H1 (cell line): ENCODE data around the gene TNS3. TPM values are rescaled to one million over a fixed set of nuclear protein-coding genes. Genes with fewer than 3 reads are reported as not detected.

Experiments
- CTCF ChIA-PET: fragments of 300-600 bp; sonication (Branson Sonifier 250); formaldehyde crosslinking; loops from one replicate; lab custom pipeline; 2021; ENCODE audit not compliant: partially characterized antibody; lab: Charles Lee
- POLR2A ChIA-PET: fragments of 300-600 bp; sonication (Branson Sonifier 250); formaldehyde crosslinking; loops from one replicate; lab custom pipeline; 2021; ENCODE audit warnings: inconsistent platforms; ENCODE audit not compliant: partially characterized antibody; lab: Charles Lee
- DNase-seq, 2 experiments: peaks; one replicate each; pipeline versions ENCODE4 v3.0.0 to v3.0.0-alpha.2; 2010 to 2022; ENCODE audit warnings: low spot score in 2 of 2, low read depth in 1 of 2, mixed read lengths in 1 of 2
- FAIRE-seq: peaks from 2 replicates; lab custom pipeline; 2011; peaks lifted over from hg19 to GRCh38; lab: Jason Lieb, UNC
- H2AFZ ChIP-seq: 2 replicates; pipeline ENCODE4 v1.8.1; 2012; ENCODE audit warnings: low read length, inconsistent platforms
- H2AK5ac ChIP-seq: 2 replicates; pipeline ENCODE4 v1.6.1; 2013; ENCODE audit warnings: low read depth, low read length
- H2BK120ac ChIP-seq: replicated peaks from 2 replicates; pipeline ENCODE3; 2013; ENCODE audit warnings: low read depth, low read length, inconsistent platforms
- H2BK12ac ChIP-seq: 2 replicates; pipeline ENCODE4 v1.6.1; 2013; ENCODE audit warnings: low read depth, low read length
- H2BK15ac ChIP-seq: 2 replicates; pipeline ENCODE4 v1.6.1; 2013; ENCODE audit warnings: low read length
- H2BK20ac ChIP-seq: 2 replicates; pipeline ENCODE4 v1.6.1; 2013; ENCODE audit warnings: low read length
- H2BK5ac ChIP-seq: 2 replicates; pipeline ENCODE4 v1.6.1; 2013; ENCODE audit warnings: low read depth, low read length
- H3K14ac ChIP-seq: 2 replicates; pipeline ENCODE4 v1.6.1; 2013; ENCODE audit warnings: inconsistent platforms; ENCODE audit not compliant: insufficient read length
- H3K18ac ChIP-seq: 2 replicates; pipeline ENCODE4 v1.6.1; 2013; ENCODE audit warnings: low read length; ENCODE audit errors: extremely low read depth
- H3K23ac ChIP-seq: 2 replicates; pipeline ENCODE4 v1.6.1; 2013; ENCODE audit warnings: inconsistent platforms; ENCODE audit not compliant: insufficient read length
- H3K23me2 ChIP-seq: 2 replicates; pipeline ENCODE4 v1.6.1; 2013; ENCODE audit warnings: low read depth, low read length
- H3K27ac ChIP-seq: 2 replicates; pipeline ENCODE4 v1.6.1; 2011; ENCODE audit warnings: low read depth, low read length, inconsistent platforms
- H3K27me3 ChIP-seq, 4 experiments: replicated peaks in 1 of 4; 1 replicate in 1 of 4; 2 replicates in 3 of 4; pipeline versions ENCODE4 v1.6.1 to v1.8.1; 2011 to 2013; ENCODE audit warnings: low read length in 3 of 4, mild to moderate bottlenecking in 3 of 4, inconsistent platforms in 2 of 4, mixed read lengths in 2 of 4, moderate library complexity in 1 of 4; ENCODE audit not compliant: control insufficient read depth in 3 of 4, insufficient read depth in 3 of 4; ENCODE audit errors: extremely low read depth in 1 of 4
- H3K36me3 ChIP-seq, 4 experiments: 2 replicates each; pipeline versions ENCODE4 v1.6.1 to v1.8.1; 2011 to 2013; ENCODE audit warnings: mild to moderate bottlenecking in 4 of 4, low read length in 3 of 4, moderate library complexity in 2 of 4, control low read depth in 1 of 4, inconsistent platforms in 1 of 4; ENCODE audit not compliant: insufficient read depth in 4 of 4, control insufficient read depth in 2 of 4
- H3K4ac ChIP-seq: replicated peaks from 2 replicates; pipeline ENCODE3; 2013; ENCODE audit warnings: low read length, low read depth, mixed read lengths, inconsistent platforms; ENCODE audit not compliant: insufficient read length
- H3K4me1 ChIP-seq, 4 experiments: replicated peaks in 1 of 4; 1 replicate in 1 of 4; 2 replicates in 3 of 4; pipeline versions ENCODE4 v1.6.1 to v1.8.1; 2011 to 2013; ENCODE audit warnings: low read length in 3 of 4, inconsistent platforms in 2 of 4, mixed read lengths in 1 of 4; ENCODE audit not compliant: insufficient read depth in 4 of 4, control insufficient read depth in 3 of 4
- H3K4me2 ChIP-seq, 2 experiments: 2 replicates each; pipeline versions ENCODE4 v1.6.1 to v1.8.1; 2011 to 2013; ENCODE audit warnings: low read depth in 2 of 2, low read length in 2 of 2, control low read depth in 1 of 2, inconsistent platforms in 1 of 2, mild to moderate bottlenecking in 1 of 2; ENCODE audit not compliant: insufficient read depth in 1 of 2
- H3K4me3 ChIP-seq, 4 experiments: fragments of 200-600, 300-600 bp in 1 of 4; sonication (generic), shearing (Covaris generic), sonication (Bioruptor Twin) in 1 of 4; 2 replicates each; pipeline versions ENCODE4 v1.5.1 to v1.8.1; 2011 to 2016; ENCODE audit warnings: low read length in 4 of 4, low read depth in 3 of 4, control low read depth in 2 of 4, inconsistent platforms in 2 of 4, mild to moderate bottlenecking in 2 of 4, mixed read lengths in 1 of 4, moderate library complexity in 1 of 4; ENCODE audit not compliant: insufficient read depth in 2 of 4; ENCODE audit errors: extremely low read depth in 1 of 4
- H3K56ac ChIP-seq: replicated peaks from 2 replicates; pipeline ENCODE3; 2013; ENCODE audit warnings: low read depth, mild to moderate bottlenecking, mixed read lengths, low read length, inconsistent platforms; ENCODE audit not compliant: insufficient read length
- H3K79me1 ChIP-seq: 2 replicates; pipeline ENCODE4 v1.6.1; 2013; ENCODE audit warnings: low read depth, low read length, control low read depth
- H3K79me2 ChIP-seq, 2 experiments: 2 replicates each; pipeline versions ENCODE4 v1.6.1 to v1.8.1; 2012 to 2013; ENCODE audit warnings: low read length in 2 of 2, mild to moderate bottlenecking in 2 of 2, inconsistent platforms in 1 of 2; ENCODE audit not compliant: insufficient read depth in 2 of 2, control insufficient read depth in 1 of 2
- H3K9ac ChIP-seq, 4 experiments: replicated peaks in 1 of 4; 1 replicate in 1 of 4; 2 replicates in 3 of 4; pipeline versions ENCODE4 v1.6.1 to v1.8.1; 2011 to 2013; ENCODE audit warnings: low read depth in 3 of 4, low read length in 3 of 4, control low read depth in 2 of 4, mild to moderate bottlenecking in 2 of 4, moderate library complexity in 2 of 4, inconsistent platforms in 1 of 4; ENCODE audit errors: extremely low read depth in 1 of 4
- H3K9me3 ChIP-seq, 2 experiments: 2 replicates each; pipeline versions ENCODE4 v1.6.1 to v1.8.1; 2012 to 2013; ENCODE audit warnings: mild to moderate bottlenecking in 2 of 2, moderate library complexity in 2 of 2, control low read depth in 1 of 2, inconsistent platforms in 1 of 2, low read depth in 1 of 2, low read length in 1 of 2, mixed read lengths in 1 of 2; ENCODE audit not compliant: insufficient read depth in 2 of 2
- H4K20me1 ChIP-seq, 2 experiments: replicated peaks in 1 of 2; 2 replicates each; pipeline versions ENCODE3 to v1.8.1; 2011 to 2013; ENCODE audit warnings: inconsistent platforms in 2 of 2, low read length in 2 of 2, mild to moderate bottlenecking in 1 of 2; ENCODE audit not compliant: insufficient read depth in 2 of 2, control insufficient read depth in 1 of 2
- H4K5ac ChIP-seq: 2 replicates; pipeline ENCODE4 v1.6.1; 2013; ENCODE audit warnings: low read length, low read depth, mixed read lengths, inconsistent platforms; ENCODE audit not compliant: insufficient read length
- H4K8ac ChIP-seq: 2 replicates; pipeline ENCODE4 v1.8.0; 2013; ENCODE audit warnings: mild to moderate bottlenecking, moderate library complexity, low read length, inconsistent platforms; ENCODE audit not compliant: insufficient read depth; ENCODE audit errors: extremely low read depth
- H4K91ac ChIP-seq: replicated peaks from 2 replicates; pipeline ENCODE3; 2013; ENCODE audit warnings: low read length, mixed read lengths, inconsistent platforms; ENCODE audit not compliant: insufficient read length
- CREB1 ChIP-seq: IDR thresholded peaks from 2 replicates; pipeline ENCODE4 v1.6.1; 2012; ENCODE audit warnings: inconsistent platforms
- CTBP2 ChIP-seq: IDR thresholded peaks from 2 replicates; pipeline ENCODE4 v1.7.0; 2011; ENCODE audit warnings: borderline replicate concordance, mild to moderate bottlenecking, moderate library complexity, mixed read lengths, low read length; ENCODE audit not compliant: insufficient read depth, insufficient read length
- E2F6 ChIP-seq: IDR thresholded peaks from 2 replicates; pipeline ENCODE4 v1.6.1; 2012; ENCODE audit warnings: inconsistent platforms
- EGR1 ChIP-seq: IDR thresholded peaks from 2 replicates; pipeline ENCODE4 v1.6.1; 2011; ENCODE audit warnings: low read depth, low read length, borderline replicate concordance
- JUN ChIP-seq: IDR thresholded peaks from 2 replicates; pipeline ENCODE4 v1.6.1; 2011; ENCODE audit warnings: low read depth, mild to moderate bottlenecking, improper control_type of control experiment, low read length
- KDM5A ChIP-seq: fragments of 200-600 bp; IDR thresholded peaks from 2 replicates; pipeline ENCODE4 v1.7.1; 2012; ENCODE audit warnings: mild to moderate bottlenecking, low read length, inconsistent platforms, mixed read lengths
- MAFK ChIP-seq: IDR thresholded peaks from 2 replicates; pipeline ENCODE4 v1.6.1; 2012; ENCODE audit warnings: low read depth, mild to moderate bottlenecking, improper control_type of control experiment, low read length
- SIN3A ChIP-seq, 2 experiments: IDR thresholded peaks in 1 of 2; conservative IDR thresholded peaks in 1 of 2; 2 replicates each; pipeline ENCODE4 v1.6.1; 2011 to 2012; ENCODE audit warnings: low read length in 2 of 2, improper control_type of control experiment in 1 of 2, low read depth in 1 of 2, mild to moderate bottlenecking in 1 of 2
- SUZ12 ChIP-seq: fragments of 200-600 bp; sonication (generic); IDR thresholded peaks from 2 replicates; pipeline ENCODE4 v1.6.1; 2012; ENCODE audit warnings: mild to moderate bottlenecking, inconsistent platforms, low read length, moderate library complexity, mixed read lengths
- TAF7 ChIP-seq: optimal IDR thresholded peaks from 2 replicates; pipeline ENCODE3; 2011; ENCODE audit warnings: low read depth, mild to moderate bottlenecking, inconsistent platforms, low read length, moderate library complexity, borderline replicate concordance
- USF2 ChIP-seq: IDR thresholded peaks from 2 replicates; pipeline ENCODE4 v1.6.1; 2011; ENCODE audit warnings: low read length, improper control_type of control experiment
- WGBS, 2 experiments: shearing (Covaris generic) in 1 of 2; methylation state at CpG; one replicate each; pipeline versions ENCODE4 v1.1.6 to v1.1.7; 2013 to 2015; ENCODE audit warnings: low lambda C conversion rate in 2 of 2, mixed read lengths in 2 of 2, inconsistent platforms in 1 of 2, low coverage in 1 of 2, missing lambda C conversion rate in 1 of 2; ENCODE audit not compliant: insufficient replicate concordance in 2 of 2, insufficient coverage in 1 of 2, insufficient read length in 1 of 2; ENCODE audit errors: extremely low coverage in 1 of 2, missing lambda C conversion rate in 1 of 2; 5-methylcytosine and 5-hydroxymethylcytosine counted together
- polyA plus RNA-seq, 7 experiments: library from polyadenylated mRNA; depleted of rRNA in 3 of 7; stranded (reverse) in 5 of 7; unstranded in 2 of 7; fragments of >200 nt in 5 of 7; fragments of 200-250 nt in 2 of 7; gene quantifications; 1 replicate in 5 of 7; 2 replicates in 1 of 7; 4 replicates in 1 of 7; pipeline versions ENCODE4 v1.2.1 to v1.2.3, GENCODE V29; 2011 to 2013; ENCODE audit warnings: missing spikeins in 2 of 7, mixed read lengths in 2 of 7
- total RNA-seq: library from RNA; stranded (reverse); fragmentation: NEBNext Ultra II Directional; extraction: Animal tissue kit (Norgen Biotek cat#: 25700); gene quantifications from 2 replicates; pipeline ENCODE4 v1.2.1, GENCODE V29; 2021

TNS3 gene
- total and polyA plus RNA-seq, 2 of the 8 experiments (the other 6 are each of a cell fraction or from before 2014, with no cell fraction given), result 11.9 to 24.2 TPM

GRCh38 chr7:47420122-47420780 is 161.7 kb downstream of the TNS3 start:
- H3K56ac ChIP-seq, result no peak overlapping the region
- TF ChIP-seq USF2 (no peak), JUN (no peak), SIN3A (conservative IDR thresholded peaks at IDR 0.05 in 1 of 2, IDR thresholded peaks at IDR 0.05 in 1 of 2; ENCODE audit: low read depth in 1 of 2, low read length in 2 of 2) (no peak), SUZ12 (no peak), EGR1 (no peak), KDM5A (no peak), CREB1 (no peak), E2F6 (no peak), MAFK (no peak), CTBP2 (no peak), TAF7 (no peak)

More at GRCh38 chr7:47420122-47420780, 161.7 kb downstream of the TNS3 start:
- Histone ChIP-seq H3K27ac (no peak overlapping the region), H3K23ac (no peak overlapping the region), H2BK15ac (no peak overlapping the region), H3K23me2 (no peaks in the 10 kb centered on the region), H3K27me3 (no peaks in the 10 kb centered on the region), H3K4ac (no peak overlapping the region), H3K9ac (no peak overlapping the region), H4K91ac (no peak overlapping the region), H2AK5ac (no peak overlapping the region), H2BK20ac (no peak overlapping the region), H4K20me1 (peaks cover 0 to 3% of the 10 kb centered on the region in 2 experiments), H3K18ac (no peak overlapping the region), H2BK120ac (no peak overlapping the region), H2AFZ (no peak overlapping the region), H3K9me3 (no peaks in the 10 kb centered on the region), H3K79me1 (no peaks in the 10 kb centered on the region; the same call in 1 of the 2 replicates), H3K14ac (no peak overlapping the region), H3K36me3 (no peaks in the 10 kb centered on the region; a peak in 1 of 8 replicates), H2BK5ac (no peak overlapping the region), H4K8ac (no peak overlapping the region), H4K5ac (no peak overlapping the region), H3K4me1 (no peaks in the 10 kb centered on the region), H3K4me2 (no peak overlapping the region), H2BK12ac (no peak overlapping the region), H3K79me2 (no peaks in the 10 kb centered on the region), H3K4me3 (no peak overlapping the region)
- FAIRE-seq (no peak), DNase-seq (no peak)
- ChIA-PET CTCF (interaction anchor here (1.7 kb wide), 1 partner anchor 154 kb away, joined by 6 read pairs; no protein-coding TSS in a partner anchor), POLR2A (no interaction called here)
- WGBS, 2 experiments, result 80% methylated on average over 11 of the region's 11 CpGs; no CpG with 5 or more reads in 1 of the 2 experiments
